GM18520 (cell line): ENCODE results near the gene BOLL.
A peak's percentile ranks its signal among the peaks of the same experiment; 100 is the strongest.
"Not testable (repeated sequence)": the region's sequence is repeated elsewhere in the genome, so short reads cannot be mapped to it uniquely, and the experiment has no call there.

ENCODE experiments used
- ATAC-seq: cut with Tn5 transposase; IDR thresholded peaks from one replicate; pipeline ENCODE4 v1.9.1; 2021; ENCODE audit not compliant: unreplicated experiment

The BOLL gene

GRCh38 chr2:197707316-197708213 is 77.6 kb downstream of the BOLL start:
- ATAC-seq, result no peak

- no peak for ATAC-seq
Observed at GRCh38 chr2:197706839-197707207, 78.3 kb downstream of the BOLL start.

GRCh38 chr2:197705912-197706838 is 78.9 kb downstream of the BOLL start:
- ATAC-seq, result no peak

GRCh38 chr2:197705121-197705911 is 79.8 kb downstream of the BOLL start, which contains the start of gene MARS2:
MARS2 (plus strand) TSS chr2:197705369; CDS start chr2:197705406, 37 bp downstream.
- ATAC-seq, result peak; percentile 86

DNA sequence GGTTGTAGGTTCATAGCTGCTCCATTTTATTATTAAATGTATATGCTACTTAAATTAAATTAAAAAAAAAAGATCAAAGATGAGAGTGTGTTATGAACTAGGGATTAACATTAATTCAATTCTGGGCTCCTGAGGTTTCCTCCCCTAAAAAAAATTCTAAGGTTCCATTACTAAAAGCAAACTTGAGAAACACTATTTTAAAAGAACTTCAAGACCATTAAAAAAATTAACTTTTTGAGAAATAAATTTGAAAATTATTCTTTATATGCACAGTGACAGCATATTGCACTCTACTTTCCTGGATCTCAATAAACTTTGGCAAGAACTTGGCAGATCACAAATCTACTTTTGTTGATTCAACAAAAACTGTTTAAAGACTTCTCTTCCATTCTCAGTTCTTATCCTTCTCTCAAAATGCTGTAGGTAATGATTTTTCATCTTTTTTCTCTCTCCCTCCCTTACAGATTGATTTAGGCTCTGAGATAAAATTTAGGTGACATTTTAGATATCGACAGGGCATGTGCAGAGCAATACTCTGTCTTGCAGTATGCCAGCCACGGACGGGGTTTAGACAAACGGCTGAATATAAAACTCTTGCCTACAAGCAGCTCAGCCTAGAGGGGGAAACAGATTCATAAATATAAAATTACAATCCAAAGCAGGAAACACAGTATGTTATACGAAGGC is 80.5 kb downstream of the BOLL start:
- peak; percentile 16 for ATAC-seq

GRCh38 chr2:197700960-197701359 is 84.2 kb downstream of the BOLL start:
- no peak for ATAC-seq

GRCh38 chr2:197699724-197700123 is 85.4 kb downstream of the BOLL start:
- ATAC-seq, result not testable (repeated sequence)

DNA sequence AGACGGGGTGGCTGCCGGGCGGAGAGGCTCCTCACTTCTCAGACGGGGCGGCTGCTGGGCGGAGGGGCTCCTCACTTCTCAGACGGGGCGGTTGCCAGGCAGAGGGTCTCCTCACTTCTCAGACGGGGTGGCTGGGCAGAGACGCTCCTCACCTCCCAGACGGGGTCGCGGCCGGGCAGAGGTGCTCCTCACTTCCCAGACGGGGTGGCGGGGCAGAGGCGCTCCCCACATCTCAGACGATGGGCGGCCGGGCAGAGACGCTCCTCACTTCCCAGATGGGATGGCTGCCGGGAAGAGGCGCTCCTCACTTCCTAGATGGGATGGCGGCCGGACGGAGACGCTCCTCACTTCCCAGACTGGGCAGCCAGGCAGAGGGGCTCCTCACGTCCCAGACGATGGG is 88.5 kb downstream of the BOLL start:
- ATAC-seq, result not testable (repeated sequence)

GRCh38 chr2:197695971-197696370 is 89.1 kb downstream of the BOLL start:
- ATAC-seq, result not testable (repeated sequence)

- not testable (repeated sequence) for ATAC-seq
Observed at GRCh38 chr2:197695206-197695605, 89.9 kb downstream of the BOLL start.

- no peak for ATAC-seq
Observed at GRCh38 chr2:197677483-197677882, 107.6 kb downstream of the BOLL start.

GRCh38 chr2:197677056-197677455 is 108.1 kb downstream of the BOLL start:
- ATAC-seq, result no peak
